K562 (cell line): ENCODE measurements around the gene CDH5. TPM values are rescaled to one million over a fixed set of nuclear protein-coding genes. Genes with fewer than 3 reads are reported as not detected.

ENCODE experiments used
- ATAC-seq: fragments of 200-7000 bp; cut with Tn5 transposase; 3 replicates; pipeline ENCODE4 v1.9.1; 2020; ENCODE audit warnings: moderate library complexity
- BruUV-seq: library from RNA; stranded (reverse); fragments of 400-500 nt; replicated peaks from 2 replicates; lab custom pipeline; 2021; lab: Mats Ljungman, UMichigan
- CTCF ChIA-PET: fragments of 300-600 bp; formaldehyde crosslinking; extraction: SDS; loops from one replicate; lab custom pipeline; 2021; ENCODE audit warnings: low intra/inter-chr PET ratio; lab: Yijun Ruan, JAX
- POLR2A ChIA-PET: fragments of 300-600, 350-650 bp; sonication (Branson Sonifier 250); formaldehyde crosslinking; extraction: SDS; loops from one replicate; lab custom pipeline; 2021; ENCODE audit warnings: antibody characterized with exemption, inconsistent platforms; lab: Yijun Ruan, JAX
- DNase-seq, 4 experiments: peaks; one replicate each; pipeline versions ENCODE4 v3.0.0 to v3.0.0-alpha.2; 2011 to 2018; ENCODE audit warnings: low spot score in 3 of 4, mixed read lengths in 3 of 4; ENCODE audit errors: extremely low read depth in 1 of 4
- FAIRE-seq: peaks from 2 replicates; lab custom pipeline; 2011; peaks lifted over from hg19 to GRCh38; lab: Jason Lieb, UNC
- H2AFZ ChIP-seq: 2 replicates; pipeline ENCODE4 v1.6.0; 2011; ENCODE audit warnings: low read depth, low read length, control low read depth, inconsistent platforms
- H3K27ac ChIP-seq: fragments of 200-600 bp; 3 replicates; pipeline ENCODE4 v1.8.0; 2011; ENCODE audit warnings: low read depth, mild to moderate bottlenecking, control low read depth, inconsistent platforms, low read length, moderate library complexity, mixed read lengths; ENCODE audit errors: extremely low read depth
- H3K27me3 ChIP-seq, 2 experiments: fragments of 300-600 bp in 1 of 2; 2 replicates in 1 of 2; 3 replicates in 1 of 2; pipeline versions ENCODE4 v1.6.0 to v1.8.0; 2011; ENCODE audit warnings: inconsistent platforms in 2 of 2, low read length in 2 of 2, mild to moderate bottlenecking in 1 of 2, mixed read lengths in 1 of 2, moderate library complexity in 1 of 2; ENCODE audit not compliant: control insufficient read depth in 2 of 2, insufficient read depth in 2 of 2
- H3K36me3 ChIP-seq: fragments of 300-600 bp; 3 replicates; pipeline ENCODE4 v1.8.0; 2011; ENCODE audit warnings: mild to moderate bottlenecking, low read length, inconsistent platforms; ENCODE audit not compliant: control insufficient read depth, insufficient read depth
- H3K4me1 ChIP-seq, 2 experiments: fragments of 200-600 bp in 1 of 2; replicated peaks in 1 of 2; 2 replicates in 1 of 2; 3 replicates in 1 of 2; pipeline versions ENCODE4 v1.5.1 to v1.8.0; 2011; ENCODE audit warnings: inconsistent platforms in 2 of 2, low read length in 2 of 2, mild to moderate bottlenecking in 1 of 2, mixed read lengths in 1 of 2, moderate library complexity in 1 of 2; ENCODE audit not compliant: control insufficient read depth in 2 of 2, insufficient read depth in 2 of 2
- H3K4me2 ChIP-seq: 2 replicates; pipeline ENCODE4 v1.6.1; 2011; ENCODE audit warnings: low read length, control low read depth, inconsistent platforms, mixed read lengths; ENCODE audit not compliant: insufficient read depth
- H3K4me3 ChIP-seq: fragments of 200-600 bp; sonication (generic), shearing (Covaris generic); 2 replicates; pipeline ENCODE4 v1.5.1; 2016; ENCODE audit warnings: control low read depth, inconsistent platforms
- H3K79me2 ChIP-seq: fragments of 200-600 bp; 3 replicates; pipeline ENCODE4 v1.8.0; 2011; ENCODE audit warnings: low read length, inconsistent platforms; ENCODE audit not compliant: control insufficient read depth, insufficient read depth
- H3K9ac ChIP-seq, 2 experiments: 2 replicates each; pipeline versions ENCODE4 v1.6.0 to v1.6.1; 2011; ENCODE audit warnings: low read depth in 2 of 2, low read length in 2 of 2, control low read depth in 1 of 2, inconsistent platforms in 1 of 2, mild to moderate bottlenecking in 1 of 2, mixed read lengths in 1 of 2; ENCODE audit not compliant: insufficient read depth in 1 of 2
- H3K9me1 ChIP-seq: one replicate; pipeline ENCODE4 v1.6.0; 2011; ENCODE audit warnings: inconsistent platforms, mild to moderate bottlenecking, low read length, moderate library complexity; ENCODE audit not compliant: control insufficient read depth, insufficient read depth
- H3K9me3 ChIP-seq: replicated peaks from 2 replicates; pipeline ENCODE4 v1.5.1; 2011; ENCODE audit warnings: low read depth, low read length, inconsistent platforms; ENCODE audit not compliant: control insufficient read depth, insufficient read depth
- H4K20me1 ChIP-seq: replicated peaks from 2 replicates; pipeline ENCODE4 v1.6.1; 2011; ENCODE audit warnings: low read length, inconsistent platforms, mixed read lengths; ENCODE audit not compliant: control insufficient read depth, insufficient read depth
- CBX2 ChIP-seq: fragments of 200-600 bp; sonication (generic); IDR thresholded peaks from one replicate; pipeline ENCODE4 v1.6.1; 2012; ENCODE audit warnings: mild to moderate bottlenecking, low read length, inconsistent platforms; ENCODE audit not compliant: insufficient read depth, poor library complexity, severe bottlenecking
- CREBBP ChIP-seq: IDR thresholded peaks from one replicate; pipeline ENCODE4 v1.6.1; 2012; ENCODE audit warnings: low read depth, mild to moderate bottlenecking, control low read depth, inconsistent platforms, low read length
- ETV1 ChIP-seq: fragments of 450-650 bp; conservative IDR thresholded peaks from 2 replicates; pipeline ENCODE4 v1.6.1; 2016; ENCODE audit warnings: missing genetic modification characterization, control low read depth, low read depth, missing compliant biosample characterization
- GABPA ChIP-seq: fragments of 200-800 bp; sonication (Bioruptor generic); conservative IDR thresholded peaks from 2 replicates; pipeline ENCODE4 v1.6.1; 2016; ENCODE audit warnings: low read depth, missing genetic modification characterization, missing compliant biosample characterization
- GATAD2A ChIP-seq: fragments of 450-650 bp; IDR thresholded peaks from 2 replicates; pipeline ENCODE4 v1.6.1; 2017
- KLF1 ChIP-seq: fragments of 450-650 bp; IDR thresholded peaks from 2 replicates; pipeline ENCODE4 v1.6.1; 2016; ENCODE audit warnings: missing genetic modification characterization, missing compliant biosample characterization
- SMARCC2 ChIP-seq: fragments of 450-650 bp; IDR thresholded peaks from 2 replicates; pipeline ENCODE4 v1.6.1; 2017; ENCODE audit warnings: antibody characterized with exemption, moderate library complexity, mild to moderate bottlenecking, low read depth
- TBP ChIP-seq: optimal IDR thresholded peaks from 2 replicates; pipeline ENCODE3; 2011; ENCODE audit warnings: low read depth, low read length, improper control_type of control experiment
- ZNF3 ChIP-seq: fragments of 250-450 bp; sonication (Bioruptor Pico); IDR thresholded peaks from 2 replicates; pipeline ENCODE4 v1.5.0; 2021; ENCODE audit warnings: mild to moderate bottlenecking, moderate library complexity
- ZNF551 ChIP-seq: fragments of 250-450 bp; sonication (Bioruptor Pico); IDR thresholded peaks from 2 replicates; pipeline ENCODE4 v1.5.0; 2021; ENCODE audit warnings: mild to moderate bottlenecking, moderate library complexity
- ZNF699 ChIP-seq: fragments of 250-450 bp; sonication (Bioruptor Pico); IDR thresholded peaks from 2 replicates; pipeline ENCODE4 v1.8.0; 2021; ENCODE audit warnings: mild to moderate bottlenecking, moderate library complexity; ENCODE audit not compliant: insufficient replicate concordance
- WGBS: fragments of 100-300 bp; shearing (Covaris generic); methylation state at CpG from one replicate; pipeline ENCODE4 v1.1.6; 2016; ENCODE audit warnings: low coverage, mixed read lengths; ENCODE audit not compliant: insufficient coverage; ENCODE audit errors: missing lambda C conversion rate; 5-methylcytosine and 5-hydroxymethylcytosine counted together
- in situ Hi-C: fragments of 300-500 bp; cut with MboI; formaldehyde crosslinking; loops from 4 replicates; pipeline ENCODE4 v1.15.0; 2018; ENCODE audit warnings: inconsistent platforms, mixed read lengths
- intact Hi-C: fragments of 100-400 bp; cut with micrococcal nuclease; formaldehyde crosslinking; loops from 2 replicates; pipeline ENCODE4 v1.14.2; 2022
- polyA plus RNA-seq, 8 experiments: library from polyadenylated mRNA; depleted of rRNA in 4 of 8; stranded (reverse) in 5 of 8; unstranded in 3 of 8; fragments of >200 nt; fragmentation: Nextera tagmentation in 2 of 8; fragmentation: Illumina TruSeq in 1 of 8; extraction: Ambion mirVana in 2 of 8; extraction: Trizol in 1 of 8; gene quantifications; 2 replicates each; pipeline versions ENCODE4 v1.2.1 to v1.2.3, GENCODE V29; 2011 to 2014; ENCODE audit warnings: inconsistent platforms in 1 of 8, missing spikeins in 1 of 8
- total RNA-seq, 7 experiments: library from RNA; depleted of rRNA in 6 of 7; stranded (reverse); fragments of >200 nt in 6 of 7; fragmentation: Illumina TruSeq in 2 of 7; extraction: Trizol in 2 of 7; gene quantifications; 2 replicates each; pipeline versions ENCODE4 v1.2.1 to v1.2.3, GENCODE V29; 2011 to 2021; ENCODE audit warnings: low replicate concordance in 1 of 7
- TF ChIP-seq, protein P1 (sequence below), 3 experiments: IDR thresholded peaks in 2 of 3; conservative IDR thresholded peaks in 1 of 3; 2 replicates each; pipeline ENCODE4 v1.5.1; 2011 to 2012; ENCODE audit warnings: low read length in 3 of 3, mild to moderate bottlenecking in 3 of 3, control low read depth in 2 of 3, improper control_type of control experiment in 1 of 3, inconsistent platforms in 1 of 3, low read depth in 1 of 3, mixed read lengths in 1 of 3, moderate library complexity in 1 of 3; ENCODE audit not compliant: insufficient read depth in 2 of 3
- TF ChIP-seq, protein P2 (sequence below): fragments of 450-650 bp; formaldehyde crosslinking; IDR thresholded peaks from 2 replicates; pipeline ENCODE4 v1.4.0; 2020; ENCODE audit warnings: mild to moderate bottlenecking, mixed read lengths

Gene CDH5
- total and polyA plus RNA-seq, 9 of the 15 experiments (the other 6 are each of a cell fraction or from before 2014, with no cell fraction given): not detected

DNA sequence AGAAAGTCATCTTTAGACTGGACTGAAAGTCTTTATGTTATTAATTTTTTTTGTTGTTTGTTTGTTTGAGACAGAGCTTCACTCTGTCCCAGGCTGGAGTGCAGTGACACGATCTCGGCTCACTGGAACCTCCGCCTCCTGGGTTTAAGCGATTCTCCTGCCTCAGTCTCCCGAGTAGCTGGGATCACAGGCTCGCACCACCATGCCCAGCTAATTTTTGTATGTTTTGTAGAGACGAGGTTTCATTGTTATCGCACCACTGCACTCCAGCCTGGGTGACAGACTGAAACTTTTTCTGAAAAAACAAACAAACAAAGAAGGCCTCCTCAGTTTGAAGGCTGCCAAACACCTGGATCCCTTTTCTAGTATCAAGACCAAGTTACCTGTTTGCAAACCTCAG lies 65.3 kb downstream of the CDH5 start:
- DNase-seq (no peak), ATAC-seq (no peak), FAIRE-seq (no peak)
- Histone ChIP-seq H3K36me3 (no peaks in the 10 kb centered on the region), H3K79me2 (no peaks in the 10 kb centered on the region), H4K20me1 (peaks cover 10% of the 10 kb centered on the region), H2AFZ (no peak overlapping the region), H3K9me3 (no peaks in the 10 kb centered on the region), H3K9ac (no peak overlapping the region), H3K4me1 (peaks cover 0 to 9% of the 10 kb centered on the region in 2 experiments; a peak in 2 of 5 replicates), H3K9me1 (no peaks in the 10 kb centered on the region), H3K4me2 (no peak overlapping the region), H3K27me3 (peaks cover 20 to 58% of the 10 kb centered on the region in 2 experiments), H3K4me3 (no peak overlapping the region), H3K27ac (no peak overlapping the region)
- intact Hi-C loops: no loop called here
- in situ Hi-C loops: no loop called here
- TF ChIP-seq CBX2 (peak; percentile 67), CREBBP (no peak), ETV1 (tag) (no peak)
- BruUV-seq: no TSS peak
- CTCF ChIA-PET: no interaction called here
- WGBS: 3% methylated on average over 8 of the region's 8 CpGs
- POLR2A ChIA-PET: interaction anchor here (0.6 to 0.8 kb wide), 2 partner anchors 62 to 75 kb away, joined by 3 read pairs; no protein-coding TSS in a partner anchor

DNA sequence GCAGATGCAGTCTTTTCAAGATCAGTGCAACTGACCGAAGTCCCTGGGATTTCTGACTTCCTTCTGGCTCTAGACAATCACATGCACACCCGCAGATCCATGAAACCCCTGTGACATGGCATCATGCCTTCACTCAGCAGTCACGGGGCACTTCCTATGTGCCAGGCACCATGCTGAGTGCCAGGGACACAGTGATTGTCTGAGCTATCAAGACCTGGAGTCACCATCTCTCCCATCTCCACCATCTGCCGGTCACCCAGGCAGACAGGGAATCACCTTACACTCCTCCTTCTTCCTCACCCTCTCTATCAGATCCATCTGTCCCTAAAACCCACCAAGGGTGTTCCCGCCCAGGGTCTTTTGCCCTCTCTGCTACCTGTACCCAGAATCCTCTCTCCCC lies 65.9 kb downstream of the CDH5 start:
- ATAC-seq: no peak
- Histone ChIP-seq H2AFZ (no peak overlapping the region), H3K9me1 (no peaks in the 10 kb centered on the region), H3K9ac (no peak overlapping the region), H3K27ac (no peak overlapping the region), H3K4me1 (peaks cover 0 to 8% of the 10 kb centered on the region in 2 experiments; a peak in 1 of 5 replicates), H3K9me3 (no peaks in the 10 kb centered on the region), H3K79me2 (no peaks in the 10 kb centered on the region), H3K27me3 (peaks cover 20 to 62% of the 10 kb centered on the region in 2 experiments), H4K20me1 (peaks cover 10% of the 10 kb centered on the region), H3K4me2 (no peak overlapping the region), H3K36me3 (no peaks in the 10 kb centered on the region), H3K4me3 (no peak overlapping the region)
- ChIA-PET POLR2A (interaction anchor here (0.6 to 0.8 kb wide), 2 partner anchors 61 to 74 kb away, joined by 3 read pairs; no protein-coding TSS in a partner anchor), CTCF (no interaction called here)
- in situ Hi-C loops (no loop called here), intact Hi-C loops (no loop called here)
- WGBS: 0% methylated on average over 5 of the region's 5 CpGs
- TF ChIP-seq KLF1: no peak
- TF ChIP-seq, protein P1, sequence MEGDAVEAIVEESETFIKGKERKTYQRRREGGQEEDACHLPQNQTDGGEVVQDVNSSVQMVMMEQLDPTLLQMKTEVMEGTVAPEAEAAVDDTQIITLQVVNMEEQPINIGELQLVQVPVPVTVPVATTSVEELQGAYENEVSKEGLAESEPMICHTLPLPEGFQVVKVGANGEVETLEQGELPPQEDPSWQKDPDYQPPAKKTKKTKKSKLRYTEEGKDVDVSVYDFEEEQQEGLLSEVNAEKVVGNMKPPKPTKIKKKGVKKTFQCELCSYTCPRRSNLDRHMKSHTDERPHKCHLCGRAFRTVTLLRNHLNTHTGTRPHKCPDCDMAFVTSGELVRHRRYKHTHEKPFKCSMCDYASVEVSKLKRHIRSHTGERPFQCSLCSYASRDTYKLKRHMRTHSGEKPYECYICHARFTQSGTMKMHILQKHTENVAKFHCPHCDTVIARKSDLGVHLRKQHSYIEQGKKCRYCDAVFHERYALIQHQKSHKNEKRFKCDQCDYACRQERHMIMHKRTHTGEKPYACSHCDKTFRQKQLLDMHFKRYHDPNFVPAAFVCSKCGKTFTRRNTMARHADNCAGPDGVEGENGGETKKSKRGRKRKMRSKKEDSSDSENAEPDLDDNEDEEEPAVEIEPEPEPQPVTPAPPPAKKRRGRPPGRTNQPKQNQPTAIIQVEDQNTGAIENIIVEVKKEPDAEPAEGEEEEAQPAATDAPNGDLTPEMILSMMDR (IDR thresholded peaks at IDR 0.05 in 2 of 3, conservative IDR thresholded peaks at IDR 0.05 in 1 of 3; ENCODE audit: insufficient read depth in 2 of 3, low read depth in 1 of 3, low read length in 3 of 3): no peak
- TF ChIP-seq, protein P2, sequence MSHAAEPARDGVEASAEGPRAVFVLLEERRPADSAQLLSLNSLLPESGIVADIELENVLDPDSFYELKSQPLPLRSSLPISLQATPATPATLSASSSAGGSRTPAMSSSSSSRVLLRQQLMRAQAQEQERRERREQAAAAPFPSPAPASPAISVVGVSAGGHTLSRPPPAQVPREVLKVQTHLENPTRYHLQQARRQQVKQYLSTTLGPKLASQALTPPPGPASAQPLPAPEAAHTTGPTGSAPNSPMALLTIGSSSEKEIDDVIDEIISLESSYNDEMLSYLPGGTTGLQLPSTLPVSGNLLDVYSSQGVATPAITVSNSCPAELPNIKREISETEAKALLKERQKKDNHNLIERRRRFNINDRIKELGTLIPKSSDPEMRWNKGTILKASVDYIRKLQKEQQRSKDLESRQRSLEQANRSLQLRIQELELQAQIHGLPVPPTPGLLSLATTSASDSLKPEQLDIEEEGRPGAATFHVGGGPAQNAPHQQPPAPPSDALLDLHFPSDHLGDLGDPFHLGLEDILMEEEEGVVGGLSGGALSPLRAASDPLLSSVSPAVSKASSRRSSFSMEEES (CRISPR knock-in tag): no peak
- no peak for TF ChIP-seq TBP
- no peak for TF ChIP-seq SMARCC2
- no peak for TF ChIP-seq ZNF3
- no peak for TF ChIP-seq ZNF699 (CRISPR knock-in tag)
- TF ChIP-seq GABPA (tag): no peak
- no peak for TF ChIP-seq GATAD2A
- TF ChIP-seq ZNF551 (CRISPR knock-in tag): no peak
- no TSS peak for BruUV-seq
- no peak for DNase-seq
- FAIRE-seq: no peak
